RWPE2 (cell line): ENCODE measurements around the gene SORCS2.

Experiments
- ATAC-seq: fragments of 200-7000 bp; cut with Tn5 transposase; 3 replicates; pipeline ENCODE4 v1.9.1; 2021; ENCODE audit warnings: low read depth
- DNase-seq: peaks from one replicate; pipeline ENCODE4 v3.0.0-alpha.2; 2020; ENCODE audit warnings: low spot score
- H3K27ac ChIP-seq: fragments of 450-650 bp; 2 replicates; pipeline ENCODE4 v1.5.1; 2017; ENCODE audit warnings: mild to moderate bottlenecking; ENCODE audit not compliant: poor library complexity, severe bottlenecking
- H3K27me3 ChIP-seq: fragments of 250-450 bp; sonication (Bioruptor Pico); 2 replicates; pipeline ENCODE4 v1.5.1; 2021; ENCODE audit warnings: mild to moderate bottlenecking, moderate library complexity; ENCODE audit not compliant: insufficient read depth, poor library complexity, severe bottlenecking
- H3K36me3 ChIP-seq: fragments of 250-450 bp; sonication (Bioruptor Pico); 2 replicates; pipeline ENCODE4 v1.5.1; 2020; ENCODE audit warnings: low read depth, mild to moderate bottlenecking, moderate library complexity
- H3K4me1 ChIP-seq: fragments of 250-450 bp; sonication (Bioruptor Pico); 2 replicates; pipeline ENCODE4 v1.5.1; 2021; ENCODE audit warnings: mild to moderate bottlenecking, moderate library complexity; ENCODE audit not compliant: insufficient read depth, poor library complexity, severe bottlenecking
- H3K4me3 ChIP-seq: fragments of 250-450 bp; sonication (Bioruptor Pico); 2 replicates; pipeline ENCODE4 v1.5.1; 2021; ENCODE audit warnings: mild to moderate bottlenecking, moderate library complexity; ENCODE audit not compliant: severe bottlenecking
- H3K9me3 ChIP-seq: fragments of 250-450 bp; sonication (Bioruptor Pico); 2 replicates; pipeline ENCODE4 v1.5.1; 2021; ENCODE audit warnings: mild to moderate bottlenecking, moderate library complexity; ENCODE audit not compliant: severe bottlenecking
- TF ChIP-seq, protein P1 (sequence below): fragments of 450-650 bp; IDR thresholded peaks from one replicate; pipeline ENCODE4 v1.5.1; 2017; ENCODE audit warnings: mild to moderate bottlenecking, moderate library complexity; ENCODE audit not compliant: poor library complexity, severe bottlenecking

The SORCS2 gene

DNA sequence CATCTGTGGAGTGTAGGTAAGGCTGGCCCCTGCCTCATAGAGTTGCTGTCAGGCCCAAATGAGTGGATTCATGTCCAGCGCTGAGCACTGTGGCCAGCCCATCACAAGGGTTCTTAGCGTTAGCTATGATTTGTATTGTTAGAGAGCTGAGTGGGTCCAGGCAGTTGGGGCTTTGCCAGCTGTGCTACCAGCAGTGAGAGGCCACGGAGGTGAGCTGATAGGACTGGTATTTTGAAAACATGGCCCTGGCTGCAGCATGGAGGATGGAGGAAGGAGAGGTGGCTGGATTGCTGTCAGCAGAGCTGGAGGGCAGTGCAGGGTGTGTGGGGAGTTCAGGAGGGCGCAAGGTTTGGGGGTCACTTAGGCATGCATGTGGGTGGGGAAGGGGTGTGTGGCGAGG is 172.6 kb downstream of the SORCS2 start:
- Histone ChIP-seq H3K36me3 (no peaks in the 10 kb centered on the region), H3K27ac (no peak overlapping the region), H3K27me3 (peaks cover 34% of the 10 kb centered on the region), H3K4me3 (no peak overlapping the region), H3K4me1 (no peaks in the 10 kb centered on the region), H3K9me3 (no peaks in the 10 kb centered on the region)
- peak; percentile 34 for DNase-seq
- ATAC-seq = no peak
- TF ChIP-seq, protein P1, sequence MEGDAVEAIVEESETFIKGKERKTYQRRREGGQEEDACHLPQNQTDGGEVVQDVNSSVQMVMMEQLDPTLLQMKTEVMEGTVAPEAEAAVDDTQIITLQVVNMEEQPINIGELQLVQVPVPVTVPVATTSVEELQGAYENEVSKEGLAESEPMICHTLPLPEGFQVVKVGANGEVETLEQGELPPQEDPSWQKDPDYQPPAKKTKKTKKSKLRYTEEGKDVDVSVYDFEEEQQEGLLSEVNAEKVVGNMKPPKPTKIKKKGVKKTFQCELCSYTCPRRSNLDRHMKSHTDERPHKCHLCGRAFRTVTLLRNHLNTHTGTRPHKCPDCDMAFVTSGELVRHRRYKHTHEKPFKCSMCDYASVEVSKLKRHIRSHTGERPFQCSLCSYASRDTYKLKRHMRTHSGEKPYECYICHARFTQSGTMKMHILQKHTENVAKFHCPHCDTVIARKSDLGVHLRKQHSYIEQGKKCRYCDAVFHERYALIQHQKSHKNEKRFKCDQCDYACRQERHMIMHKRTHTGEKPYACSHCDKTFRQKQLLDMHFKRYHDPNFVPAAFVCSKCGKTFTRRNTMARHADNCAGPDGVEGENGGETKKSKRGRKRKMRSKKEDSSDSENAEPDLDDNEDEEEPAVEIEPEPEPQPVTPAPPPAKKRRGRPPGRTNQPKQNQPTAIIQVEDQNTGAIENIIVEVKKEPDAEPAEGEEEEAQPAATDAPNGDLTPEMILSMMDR = no peak

DNA sequence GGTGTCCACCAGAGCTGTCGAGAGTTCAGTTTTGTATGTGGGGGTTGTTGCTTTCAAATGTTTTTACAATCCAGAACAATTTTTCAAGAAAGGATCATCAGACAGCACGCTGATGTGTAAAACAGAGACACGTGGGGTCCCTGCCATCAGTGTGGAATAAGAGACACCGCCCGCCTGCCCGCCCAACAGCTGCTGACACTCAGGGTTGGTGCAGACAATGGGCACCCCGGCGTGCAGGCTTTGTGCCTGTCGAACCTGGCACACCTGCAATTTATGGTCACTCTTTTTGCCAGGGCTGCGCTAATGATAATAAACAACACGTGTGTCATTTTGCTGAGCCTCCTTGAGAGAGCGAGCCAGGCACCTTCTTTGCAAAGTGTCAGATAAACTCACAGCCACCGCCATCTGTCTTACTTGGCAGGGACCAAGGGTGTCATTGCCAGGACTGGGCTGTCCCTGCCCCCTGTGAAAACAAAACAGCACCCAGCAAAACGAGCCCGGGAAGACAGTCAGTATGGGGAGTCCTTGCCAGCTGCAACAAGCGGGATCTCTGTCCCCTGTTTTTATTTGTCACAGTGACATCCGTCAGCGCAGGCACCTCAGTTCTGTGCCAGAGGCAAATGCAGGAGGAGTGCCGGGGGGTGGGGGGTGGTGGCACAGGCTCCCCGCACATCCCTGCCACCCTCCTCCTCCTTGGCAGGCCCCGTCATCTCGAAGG is 173.3 kb downstream of the SORCS2 start:
- no peak overlapping the region for H3K4me3 ChIP-seq
- H3K27ac ChIP-seq = no peak overlapping the region
- no peaks in the 10 kb centered on the region for H3K4me1 ChIP-seq
- no peak for ATAC-seq
- no peak for DNase-seq
- H3K9me3 ChIP-seq = no peaks in the 10 kb centered on the region
- TF ChIP-seq, protein P1 = no peak
- H3K27me3 ChIP-seq = peaks cover 34% of the 10 kb centered on the region
- no peaks in the 10 kb centered on the region for H3K36me3 ChIP-seq

DNA sequence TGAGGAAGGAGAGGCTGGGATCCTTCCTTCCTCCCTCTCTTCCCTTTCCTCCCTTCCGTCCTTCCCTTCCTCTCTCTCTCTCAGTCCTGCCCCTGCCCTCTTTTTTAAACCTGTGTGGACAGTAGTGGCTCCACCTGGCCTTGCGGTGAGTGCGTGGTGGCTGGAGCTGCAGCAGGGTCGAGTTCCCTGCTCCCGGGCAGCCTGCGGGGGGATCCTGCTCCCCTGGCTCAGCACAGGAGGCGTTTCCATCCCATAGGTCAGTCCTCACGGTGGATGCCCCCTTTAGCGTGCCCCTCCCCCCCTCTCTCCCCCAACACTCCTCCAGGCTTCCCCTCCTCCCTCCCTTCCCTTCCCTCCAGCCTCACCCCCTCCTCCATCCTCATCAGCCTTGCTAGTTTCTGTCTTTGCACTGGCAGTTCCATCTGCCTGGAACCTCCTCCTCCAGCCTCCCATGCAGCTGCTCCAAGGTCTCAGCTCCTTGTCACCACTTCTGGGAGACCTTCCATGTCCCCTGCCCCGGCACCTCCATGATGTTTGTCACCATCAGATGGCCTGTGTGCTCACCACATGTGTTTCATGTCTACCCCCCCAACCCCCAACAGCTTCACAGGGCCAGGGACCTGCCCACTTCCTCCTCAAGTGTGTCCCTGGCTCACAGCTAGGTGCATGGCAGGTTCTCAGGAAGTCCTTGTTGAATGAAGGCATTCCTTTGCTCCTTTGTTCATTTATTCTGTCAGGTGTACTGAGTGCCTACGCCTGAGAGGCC is 174.0 kb downstream of the SORCS2 start:
- Histone ChIP-seq H3K27ac (no peak overlapping the region), H3K36me3 (no peaks in the 10 kb centered on the region), H3K9me3 (no peaks in the 10 kb centered on the region), H3K4me3 (no peak overlapping the region), H3K4me1 (no peaks in the 10 kb centered on the region), H3K27me3 (peaks cover 34% of the 10 kb centered on the region)
- TF ChIP-seq, protein P1 = no peak
- no peak for ATAC-seq
- no peak for DNase-seq

DNA sequence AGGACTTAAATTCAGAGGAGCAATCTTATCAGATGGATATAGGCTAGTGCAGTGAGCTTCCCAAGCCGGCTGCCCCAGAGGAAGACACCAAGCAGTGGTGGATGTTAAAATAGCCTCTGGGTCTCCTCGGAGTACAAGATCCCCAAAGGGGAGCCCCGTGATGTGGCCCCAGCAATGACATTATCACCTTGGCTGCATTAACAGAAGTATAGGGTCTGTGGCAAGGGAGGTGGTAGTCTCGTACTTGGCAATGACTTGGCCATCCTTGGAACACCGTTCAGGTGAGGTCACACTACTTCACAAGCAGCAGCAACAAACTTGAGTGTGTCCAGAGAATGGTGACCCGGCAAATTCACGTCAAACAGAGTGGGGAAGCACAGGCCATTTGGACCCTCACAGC is 174.6 kb downstream of the SORCS2 start:
- H3K36me3 ChIP-seq = no peaks in the 10 kb centered on the region
- TF ChIP-seq, protein P1 = no peak
- H3K4me1 ChIP-seq = no peaks in the 10 kb centered on the region
- no peak overlapping the region for H3K27ac ChIP-seq
- no peak for DNase-seq
- H3K9me3 ChIP-seq = no peaks in the 10 kb centered on the region
- no peak for ATAC-seq
- no peak overlapping the region for H3K4me3 ChIP-seq
- H3K27me3 ChIP-seq = peaks cover 34% of the 10 kb centered on the region

DNA sequence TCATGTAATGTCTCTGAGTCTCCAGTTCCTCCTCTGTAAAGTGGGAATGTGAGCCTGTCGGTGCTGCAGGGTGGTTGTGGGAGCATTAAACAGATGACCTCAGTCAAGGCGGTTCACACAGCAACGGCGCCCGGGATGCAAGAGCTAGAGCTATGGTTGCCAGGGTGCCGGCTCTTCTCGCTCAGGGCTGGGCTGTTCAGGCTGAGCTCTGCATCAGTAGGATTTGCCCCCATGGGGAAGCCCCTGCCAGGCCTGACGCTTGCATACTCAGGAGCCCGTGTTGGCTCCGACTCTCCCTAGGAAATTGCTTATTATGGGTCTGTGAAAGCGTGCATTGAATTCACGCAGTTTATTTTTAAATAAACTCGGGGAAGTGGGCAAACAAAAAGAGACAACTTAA is 175.1 kb downstream of the SORCS2 start:
- no peak for ATAC-seq
- Histone ChIP-seq H3K9me3 (no peaks in the 10 kb centered on the region), H3K4me3 (no peak overlapping the region), H3K27me3 (peaks cover 34% of the 10 kb centered on the region), H3K27ac (no peak overlapping the region), H3K36me3 (no peaks in the 10 kb centered on the region), H3K4me1 (no peaks in the 10 kb centered on the region)
- TF ChIP-seq, protein P1 = no peak
- DNase-seq = peak; percentile 53
